ENCODE measurements around the gene POMZP3.
"Not testable (repeated sequence)": the region's sequence is repeated elsewhere in the genome, so short reads cannot be mapped to it uniquely, and the experiment has no call there.

GRCh38 chr7:76606027-76606426 is 21.1 kb downstream of the POMZP3 start:
- peak in 1 of 3 donors; percentile 58 for TF ChIP-seq POLR2AphosphoS5 (IDR thresholded peaks at IDR 0.05)
- TF ChIP-seq CTCF, EP300, POLR2A (IDR thresholded peaks at IDR 0.05): not testable (repeated sequence)

Data from stomach (tissue), 4 donors.